Stimulated activated CD4-positive, alpha-beta T cell treated with anti-CD3 and anti-CD28 coated beads, Interleukin-12 subunit alpha, Interleukin-12 subunit beta, amount 100 ng/mL, for 4 hours (primary cell): ENCODE results near the gene FAM114A1.
"Not testable (repeated sequence)": the region's sequence is repeated elsewhere in the genome, so short reads cannot be mapped to it uniquely, and the experiment has no call there.

Experiments used
- DNase-seq: peaks from one replicate; pipeline ENCODE4 v3.0.0-alpha.2; 2020

The FAM114A1 gene

DNA sequence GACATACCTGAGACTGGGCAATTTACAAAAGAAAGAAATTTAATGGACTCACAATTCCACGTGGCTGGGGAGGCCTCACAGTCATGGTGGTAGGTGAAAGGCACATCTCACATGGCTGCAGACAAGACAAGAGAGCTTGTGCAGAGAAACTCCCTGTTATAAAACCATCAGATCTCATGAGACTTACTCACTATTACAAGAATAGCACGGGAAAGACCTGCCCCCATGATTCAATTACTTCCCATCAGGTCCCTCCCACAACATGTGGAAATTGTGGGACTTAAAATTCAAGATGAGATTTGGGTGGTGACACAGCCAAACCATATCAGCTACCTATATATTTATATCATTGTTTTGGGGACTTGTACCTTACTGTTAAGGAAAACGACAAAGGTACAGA, 74.3 kb downstream of the FAM114A1 start:
- DNase-seq = not testable (repeated sequence)

- DNase-seq = no peak
These were observed 75.7 kb downstream of the FAM114A1 start for GRCh38 chr4:38943343-38943742.

DNA sequence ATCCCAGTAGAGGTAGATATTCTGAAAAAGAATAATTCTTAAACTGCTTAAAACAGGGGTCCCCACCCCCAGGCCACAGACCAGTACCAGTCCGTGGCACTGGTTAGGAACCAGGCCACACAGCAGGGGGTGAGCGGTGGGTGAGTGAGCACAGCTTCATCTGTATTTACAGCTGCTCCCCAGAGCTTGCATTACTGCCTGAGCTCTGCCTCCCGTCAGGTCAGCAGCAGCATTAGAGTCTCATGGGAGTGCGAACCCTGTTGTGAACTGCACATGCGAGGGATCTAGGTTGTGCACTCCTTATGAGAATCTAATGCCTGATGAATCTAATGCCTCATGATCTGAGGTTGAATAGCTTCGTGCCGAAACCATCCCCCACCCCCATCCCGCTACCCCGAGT, 76.8 kb downstream of the FAM114A1 start:
- DNase-seq = no peak

DNA sequence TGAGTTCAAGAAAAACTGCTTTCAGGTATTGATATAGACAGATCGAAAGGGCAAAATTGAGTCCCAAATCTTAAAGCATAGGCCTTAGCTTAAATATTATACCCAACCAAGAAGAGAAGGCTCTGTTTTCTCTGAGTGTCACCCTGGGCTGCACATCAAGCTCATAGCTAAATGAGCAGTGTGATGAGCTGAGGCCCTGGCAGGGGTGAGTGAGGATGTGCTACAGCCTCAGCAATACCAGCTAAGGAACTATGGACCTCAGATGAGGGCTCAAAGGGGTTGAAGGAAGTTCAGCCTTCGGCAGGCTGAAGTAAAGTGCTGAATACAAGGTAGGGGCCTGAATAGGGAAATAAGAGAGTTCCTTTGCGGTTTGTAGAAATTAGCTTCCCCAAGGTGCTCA, 79.3 kb downstream of the FAM114A1 start:
- DNase-seq = no peak

GRCh38 chr4:38948551-38948950, 80.9 kb downstream of the FAM114A1 start:
- DNase-seq = no peak

- no peak for DNase-seq
These were observed 81.9 kb downstream of the FAM114A1 start for GRCh38 chr4:38949411-38950051.

- DNase-seq = no peak
These were observed 82.6 kb downstream of the FAM114A1 start for GRCh38 chr4:38950159-38950558.

DNA sequence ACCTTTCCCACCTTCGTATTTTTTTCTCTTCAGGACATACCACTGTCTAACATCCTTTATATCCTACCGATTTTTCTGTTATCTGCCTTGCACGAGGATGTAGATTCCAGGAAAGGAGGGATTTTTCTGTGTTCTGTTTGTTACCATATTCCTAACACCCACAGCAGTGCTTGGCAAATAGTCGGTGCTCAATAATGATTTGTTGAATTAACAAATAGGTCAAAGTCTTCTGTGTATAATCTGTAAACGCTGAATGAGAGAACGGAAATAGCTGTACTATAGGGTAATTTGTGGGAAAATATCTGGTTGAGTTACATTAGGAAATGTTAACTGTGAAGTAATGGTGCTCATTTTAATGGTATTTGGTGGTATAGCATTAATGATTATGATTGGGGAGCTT, 83.1 kb downstream of the FAM114A1 start:
- no peak for DNase-seq

DNA sequence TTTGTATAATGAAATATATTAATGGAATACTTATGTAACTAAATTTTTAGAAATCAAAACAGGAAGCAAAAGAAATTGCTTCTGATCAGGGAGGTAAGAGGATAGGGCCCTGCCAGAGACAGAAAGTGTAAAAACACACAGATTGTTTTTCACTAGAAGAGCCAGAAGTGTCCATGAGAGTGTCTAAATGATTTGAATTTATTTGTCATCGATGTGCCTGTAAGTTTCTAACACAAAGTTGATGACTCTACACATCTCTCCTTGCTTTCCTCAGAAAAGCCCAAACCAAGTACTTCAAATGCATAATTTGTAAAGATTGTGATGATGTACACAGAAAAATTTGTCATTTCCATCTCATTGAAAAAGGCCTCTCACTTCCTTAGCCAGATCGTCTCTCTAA, 84.0 kb downstream of the FAM114A1 start:
- DNase-seq = no peak

GRCh38 chr4:38952017-38952416, 84.4 kb downstream of the FAM114A1 start:
- DNase-seq = no peak

DNA sequence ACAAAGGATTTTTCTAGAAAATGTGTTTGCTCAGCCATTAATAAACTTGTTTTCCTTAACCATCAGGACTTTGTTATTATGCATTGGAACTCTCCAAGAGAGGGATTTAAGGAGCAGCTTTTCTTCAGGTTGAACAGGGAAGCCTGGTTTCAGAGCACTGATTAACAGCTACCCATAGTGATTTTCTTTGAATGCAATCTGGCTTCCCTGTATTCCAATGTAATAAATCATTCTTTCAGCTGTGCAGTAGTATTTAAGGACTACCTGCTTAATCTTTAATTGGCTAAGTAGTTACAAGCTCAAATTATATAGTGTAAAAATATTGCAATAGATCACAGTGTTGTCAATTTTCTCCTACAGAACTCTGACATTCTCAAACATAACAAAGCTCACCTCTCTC, 87.1 kb downstream of the FAM114A1 start:
- no peak for DNase-seq

DNA sequence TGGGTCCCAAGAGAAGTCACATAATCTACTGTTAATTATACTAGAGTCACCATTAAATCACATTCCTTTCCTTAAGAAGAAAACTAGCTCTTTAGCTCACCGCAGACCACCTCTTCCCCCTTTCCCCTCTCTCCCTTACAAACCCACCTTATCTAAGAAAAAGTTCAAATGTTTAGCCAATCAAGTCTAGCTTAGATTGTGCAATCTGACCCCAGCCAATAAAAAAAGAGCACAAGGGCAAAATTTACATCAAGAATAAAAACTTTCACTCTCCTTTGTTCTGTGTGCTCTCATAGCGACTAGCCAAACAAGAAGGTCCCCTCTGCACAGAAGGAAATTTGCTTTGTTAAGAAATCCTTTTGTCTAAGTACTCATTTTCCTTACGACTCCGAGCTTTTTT, 88.4 kb downstream of the FAM114A1 start:
- DNase-seq = no peak

GRCh38 chr4:38957261-38957815, 89.7 kb downstream of the FAM114A1 start:
- no peak for DNase-seq

- DNase-seq = no peak
These were observed 90.3 kb downstream of the FAM114A1 start for GRCh38 chr4:38957893-38958292.

- no peak for DNase-seq
These were observed 91.0 kb downstream of the FAM114A1 start for GRCh38 chr4:38958453-38959190.

DNA sequence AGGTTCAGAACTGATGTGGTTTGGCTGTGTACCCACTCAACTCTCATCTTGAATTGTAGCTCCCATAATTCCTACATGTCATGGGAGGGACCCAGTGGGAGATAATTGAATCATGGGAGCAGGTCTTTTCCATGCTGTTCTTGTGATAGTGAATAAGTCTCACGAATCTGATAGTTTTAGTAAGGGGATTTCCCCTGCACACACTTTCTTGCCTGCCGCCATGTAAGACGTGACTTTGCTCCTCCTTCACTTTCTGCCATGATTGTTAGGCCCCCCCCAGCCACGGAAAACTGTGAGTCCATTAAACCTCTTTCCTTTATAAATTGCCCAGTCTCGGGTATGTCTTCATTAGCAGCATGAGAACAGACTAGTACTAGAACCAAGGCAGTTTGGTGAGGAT, 91.6 kb downstream of the FAM114A1 start:
- DNase-seq = not testable (repeated sequence)

- no peak for DNase-seq
These were observed 97.6 kb downstream of the FAM114A1 start for GRCh38 chr4:38964942-38965775.

GRCh38 chr4:38965866-38966265, 98.3 kb downstream of the FAM114A1 start:
- no peak for DNase-seq

DNA sequence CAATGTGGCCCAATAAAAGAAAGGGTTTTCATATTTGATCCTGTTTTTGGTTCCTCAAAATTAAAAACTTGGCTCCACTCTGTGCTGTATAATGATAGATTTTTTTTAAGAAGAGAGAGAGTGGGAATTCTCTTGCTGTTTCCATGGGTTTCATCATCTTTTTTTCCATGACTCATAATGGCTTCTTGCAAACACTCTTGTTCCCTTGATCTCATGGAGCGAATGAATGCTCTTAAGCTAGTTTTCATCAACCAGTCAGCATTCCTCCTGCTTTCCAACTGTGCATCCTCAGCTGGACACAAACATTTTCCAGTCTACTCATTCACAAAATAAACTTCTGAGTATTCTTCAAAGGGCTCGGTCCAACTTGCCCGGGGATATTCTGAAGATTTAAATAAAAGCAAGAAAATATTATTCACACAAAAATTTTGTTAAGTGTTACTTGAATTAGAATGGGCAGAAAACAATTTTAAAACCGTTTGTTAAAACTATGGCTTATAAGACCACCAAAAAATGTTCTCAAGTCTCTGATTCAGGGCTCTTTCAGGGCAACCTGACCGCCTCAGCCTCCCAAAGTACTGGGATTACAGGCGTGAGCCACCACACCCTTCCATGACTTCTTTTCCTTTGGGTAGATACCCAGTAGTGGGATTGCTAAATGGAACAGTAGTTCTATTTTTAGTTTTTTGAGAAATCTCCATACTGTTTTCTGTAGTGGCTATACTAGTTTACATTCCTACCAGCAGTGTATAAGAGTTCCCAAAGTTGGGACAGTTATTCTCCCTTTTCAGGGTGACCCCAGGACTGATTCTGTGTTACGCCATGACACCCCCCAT, 99.9 kb downstream of the FAM114A1 start:
- no peak for DNase-seq

GRCh38 chr4:38968668-38969067, 101.1 kb downstream of the FAM114A1 start:
- DNase-seq = no peak

DNA sequence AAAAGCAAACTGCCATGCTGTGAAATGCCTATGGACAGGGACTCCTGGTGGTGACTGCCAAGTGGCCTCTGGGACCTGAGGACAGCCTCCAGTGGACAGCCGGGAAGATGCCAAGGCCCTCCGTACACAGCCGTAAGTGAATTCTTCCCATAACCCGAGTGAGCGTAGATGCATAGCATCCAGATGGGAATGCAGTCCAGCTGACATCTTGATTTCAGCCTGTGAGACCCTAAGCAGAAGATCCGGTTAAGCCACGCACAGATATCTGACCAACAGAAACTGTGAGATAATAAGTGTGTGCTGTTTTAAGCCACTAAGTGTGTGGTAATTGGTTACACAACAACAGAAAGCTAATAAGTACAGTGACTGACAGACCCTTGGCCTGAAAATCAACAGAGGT, 108.7 kb downstream of the FAM114A1 start:
- DNase-seq = no peak

DNA sequence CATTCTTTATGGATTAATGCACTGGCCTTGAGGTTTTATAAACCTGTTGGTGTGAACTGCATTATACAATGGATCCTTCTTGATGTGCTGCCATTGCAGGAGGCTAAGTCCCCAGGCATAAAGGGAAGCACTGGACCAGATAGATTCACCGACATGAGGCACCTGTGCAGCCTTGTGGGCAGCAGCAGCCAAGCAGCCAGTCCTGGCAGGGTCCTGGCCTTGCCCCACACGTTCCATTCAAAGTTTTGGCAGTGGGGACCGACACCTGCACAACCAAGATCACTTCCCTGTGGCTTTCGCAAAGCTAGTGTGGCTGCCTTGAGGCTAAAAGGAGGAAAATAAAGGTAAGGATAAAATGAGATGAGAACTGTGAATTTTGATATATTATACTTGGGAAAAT, 111.5 kb downstream of the FAM114A1 start:
- no peak for DNase-seq
